HUES48 (cell line): ENCODE results near the gene RAB11FIP5.

Experiments used
- H3K27ac ChIP-seq: one replicate; pipeline ENCODE4 v1.7.0; 2013; ENCODE audit warnings: low read depth, low read length, inconsistent platforms
- H3K27me3 ChIP-seq: 2 replicates; pipeline ENCODE4 v1.6.1; 2013; ENCODE audit warnings: mild to moderate bottlenecking, low read length; ENCODE audit not compliant: control insufficient read depth, insufficient read depth
- H3K36me3 ChIP-seq: 2 replicates; pipeline ENCODE4 v1.6.1; 2013; ENCODE audit warnings: low read length; ENCODE audit not compliant: control insufficient read depth, insufficient read depth
- H3K4me1 ChIP-seq: 2 replicates; pipeline ENCODE4 v1.6.1; 2013; ENCODE audit warnings: mild to moderate bottlenecking, low read length; ENCODE audit not compliant: control insufficient read depth, insufficient read depth
- H3K4me3 ChIP-seq: 2 replicates; pipeline ENCODE4 v1.5.1; 2013; ENCODE audit warnings: mild to moderate bottlenecking, low read depth, low read length
- H3K9ac ChIP-seq: 2 replicates; pipeline ENCODE4 v1.6.1; 2013; ENCODE audit warnings: mild to moderate bottlenecking, low read depth, low read length, moderate library complexity
- H3K9me3 ChIP-seq: 2 replicates; pipeline ENCODE4 v1.6.1; 2013; ENCODE audit warnings: low read length; ENCODE audit not compliant: control insufficient read depth, insufficient read depth

The RAB11FIP5 gene

DNA sequence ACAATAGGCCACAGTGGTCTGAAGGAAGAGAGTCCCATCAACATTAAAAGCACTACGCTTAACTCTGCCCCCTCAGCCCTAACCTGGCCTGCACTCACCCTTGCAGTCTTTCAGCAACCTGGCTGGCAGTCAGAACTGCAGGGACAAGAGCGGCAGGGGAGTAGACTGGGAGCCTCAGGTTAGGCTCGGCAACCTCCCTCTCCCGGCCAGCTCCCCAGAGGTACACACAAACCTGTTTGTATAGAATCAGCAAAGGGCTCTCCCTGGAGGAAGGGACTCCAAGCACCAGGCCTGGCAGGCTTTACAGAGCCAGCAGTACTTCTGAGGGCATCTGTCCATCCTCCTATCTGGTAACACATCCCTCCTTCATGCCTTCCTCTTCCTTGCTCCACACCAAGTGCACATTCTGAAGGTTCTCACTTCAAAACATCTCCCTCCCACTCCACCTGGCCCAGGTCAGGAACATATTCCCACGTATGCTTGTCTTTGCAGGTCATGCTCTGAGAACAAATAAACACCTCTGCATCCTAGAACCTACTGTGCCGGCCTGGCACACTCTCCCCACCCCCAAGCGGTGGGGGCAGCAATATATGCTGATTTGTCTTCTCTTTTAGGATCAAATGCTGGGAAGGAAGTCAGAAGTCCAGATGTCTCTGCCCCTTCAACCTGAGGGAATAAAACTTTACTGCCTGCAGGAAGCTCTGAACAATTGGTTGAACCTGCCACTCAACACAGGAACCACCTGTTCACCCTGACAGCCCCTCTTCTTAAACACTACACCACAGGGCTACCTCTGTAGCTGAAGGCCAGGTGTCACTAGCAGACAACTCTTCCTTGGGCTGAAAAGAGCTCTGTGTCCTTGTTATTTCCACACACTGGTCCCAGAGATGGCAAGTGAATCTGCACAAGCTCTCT lies 28.6 kb downstream of the RAB11FIP5 start:
- H3K9ac ChIP-seq: no peak overlapping the region
- peaks cover 7% of the 10 kb centered on the region; the same call in 1 of the 2 replicates for H3K4me1 ChIP-seq
- no peak overlapping the region for H3K4me3 ChIP-seq
- H3K27me3 ChIP-seq: no peaks in the 10 kb centered on the region
- peaks cover 8% of the 10 kb centered on the region; the same call in 1 of the 2 replicates for H3K36me3 ChIP-seq
- no peak overlapping the region for H3K27ac ChIP-seq
- no peaks in the 10 kb centered on the region for H3K9me3 ChIP-seq

DNA sequence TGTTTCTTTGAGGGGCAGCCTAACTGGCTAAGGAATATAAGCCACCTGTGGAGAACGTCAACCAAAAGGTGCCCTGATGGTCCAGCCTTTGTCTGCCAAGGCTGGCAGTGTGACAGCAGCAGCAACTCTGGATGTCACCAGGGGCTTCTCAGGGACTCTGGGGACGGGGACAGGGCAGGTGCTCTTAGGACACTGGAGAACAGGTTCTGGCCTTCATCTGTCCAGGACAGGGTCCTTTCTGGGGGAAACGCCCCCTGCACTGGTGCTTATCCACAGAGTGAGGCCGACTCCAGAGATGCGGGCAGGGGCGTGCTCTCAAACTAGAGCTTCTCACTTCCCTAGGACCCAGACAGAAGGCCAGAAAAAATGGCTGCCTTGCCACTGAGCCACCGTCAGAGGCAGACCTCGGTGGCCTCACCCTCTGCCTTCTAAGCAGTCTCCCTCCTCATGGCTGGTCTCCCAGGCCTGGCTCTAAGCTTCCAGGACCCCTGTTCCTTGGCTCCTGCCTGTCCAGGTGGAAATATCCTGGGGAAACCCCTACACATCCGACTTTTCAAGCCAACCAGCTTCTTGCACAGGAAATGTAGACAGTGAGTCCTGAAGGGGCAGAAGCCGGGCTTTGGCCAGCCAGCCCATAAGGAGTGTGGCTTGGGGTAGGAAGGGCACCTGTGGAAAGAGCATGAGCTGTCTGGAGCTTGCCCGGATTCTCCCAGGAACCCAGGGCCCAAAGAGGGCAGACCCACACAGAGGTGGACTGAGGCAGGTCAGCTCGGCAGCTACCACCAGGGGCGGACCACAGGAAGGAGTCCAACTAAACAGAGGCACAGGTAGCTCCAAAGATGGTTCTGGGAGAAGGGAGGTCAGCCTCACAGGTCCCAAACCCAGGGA lies 30.0 kb downstream of the RAB11FIP5 start:
- Histone ChIP-seq H3K4me3 (no peak overlapping the region), H3K9me3 (no peaks in the 10 kb centered on the region), H3K27me3 (no peaks in the 10 kb centered on the region), H3K36me3 (peaks cover 6% of the 10 kb centered on the region; the same call in 1 of the 2 replicates), H3K9ac (no peak overlapping the region), H3K4me1 (peaks cover 7% of the 10 kb centered on the region; the same call in 1 of the 2 replicates), H3K27ac (no peak overlapping the region)

DNA sequence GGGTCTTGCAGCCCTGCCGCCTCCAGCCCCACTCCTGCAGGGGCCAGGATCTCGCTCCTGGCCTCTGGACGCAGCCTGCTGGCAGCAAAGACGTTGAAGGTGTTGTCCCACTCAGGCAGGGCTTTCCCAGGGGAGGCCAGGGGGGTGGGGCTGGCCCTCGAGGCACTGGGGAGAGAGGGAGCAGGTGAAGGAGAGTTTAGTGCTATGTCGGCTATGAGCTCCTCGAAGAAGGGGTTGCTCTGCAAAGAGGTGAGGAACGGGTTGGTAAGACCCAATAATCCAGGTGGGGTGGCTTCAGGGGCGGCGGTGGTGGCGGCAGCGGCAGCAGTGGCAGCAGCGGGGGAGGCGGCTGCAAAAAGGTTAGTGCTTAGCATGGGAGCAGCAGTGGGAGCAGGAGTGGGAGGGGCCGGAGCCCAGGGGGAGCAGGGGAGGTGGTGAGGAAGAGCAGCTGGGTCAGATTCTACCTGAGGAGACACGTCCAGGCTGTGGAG lies 31.5 kb downstream of the RAB11FIP5 start:
- H3K4me3 ChIP-seq: no peak overlapping the region
- peaks cover 7% of the 10 kb centered on the region; the same call in 1 of the 2 replicates for H3K4me1 ChIP-seq
- no peak overlapping the region for H3K27ac ChIP-seq
- H3K9me3 ChIP-seq: no peaks in the 10 kb centered on the region
- no peak overlapping the region for H3K9ac ChIP-seq
- H3K36me3 ChIP-seq: no peaks in the 10 kb centered on the region
- no peaks in the 10 kb centered on the region for H3K27me3 ChIP-seq

DNA sequence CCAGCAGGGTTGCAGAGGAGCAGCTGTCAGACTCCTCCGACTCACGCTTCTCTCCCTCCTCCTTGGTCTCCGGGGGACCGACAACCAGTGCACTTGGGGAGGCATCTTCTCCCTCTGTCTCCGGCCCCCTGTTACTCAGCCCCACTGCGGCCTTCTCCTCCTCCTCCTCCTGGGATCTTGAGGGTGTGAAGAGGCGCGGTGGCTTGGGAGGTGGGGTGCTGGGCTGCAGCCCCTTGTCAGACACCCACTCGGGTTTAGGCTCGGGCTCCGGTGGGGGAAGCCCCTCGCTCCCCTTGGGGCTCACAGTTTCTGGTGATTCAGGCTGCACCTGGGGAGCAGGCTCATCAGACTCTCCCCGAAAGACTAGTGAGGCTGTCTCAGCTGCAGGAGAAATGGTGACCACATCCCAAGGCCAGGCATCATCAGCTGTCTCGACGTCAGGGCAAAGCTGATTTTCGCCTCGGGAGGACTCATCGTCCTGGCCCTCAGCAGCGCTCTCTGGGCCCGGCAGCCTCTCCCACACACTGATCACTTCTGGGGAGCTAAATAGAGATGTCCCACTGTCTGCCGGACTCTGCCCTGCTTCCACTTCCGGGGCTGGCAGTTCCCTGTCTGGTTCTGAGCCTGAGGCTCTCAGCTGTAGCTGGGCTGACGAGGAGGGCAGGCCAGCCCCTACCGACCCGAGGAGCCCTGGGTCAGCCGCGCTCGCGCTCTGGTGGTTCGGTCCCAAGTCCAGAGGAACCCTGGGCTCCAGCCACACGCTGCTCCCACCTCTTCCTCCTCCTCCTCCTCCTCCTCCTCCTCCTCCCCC lies 32.2 kb downstream of the RAB11FIP5 start:
- H3K27ac ChIP-seq: no peak overlapping the region
- no peak overlapping the region for H3K9ac ChIP-seq
- H3K9me3 ChIP-seq: no peaks in the 10 kb centered on the region
- no peak overlapping the region for H3K4me3 ChIP-seq
- no peaks in the 10 kb centered on the region for H3K36me3 ChIP-seq
- peaks cover 7% of the 10 kb centered on the region; the same call in 1 of the 2 replicates for H3K4me1 ChIP-seq
- H3K27me3 ChIP-seq: no peaks in the 10 kb centered on the region

DNA sequence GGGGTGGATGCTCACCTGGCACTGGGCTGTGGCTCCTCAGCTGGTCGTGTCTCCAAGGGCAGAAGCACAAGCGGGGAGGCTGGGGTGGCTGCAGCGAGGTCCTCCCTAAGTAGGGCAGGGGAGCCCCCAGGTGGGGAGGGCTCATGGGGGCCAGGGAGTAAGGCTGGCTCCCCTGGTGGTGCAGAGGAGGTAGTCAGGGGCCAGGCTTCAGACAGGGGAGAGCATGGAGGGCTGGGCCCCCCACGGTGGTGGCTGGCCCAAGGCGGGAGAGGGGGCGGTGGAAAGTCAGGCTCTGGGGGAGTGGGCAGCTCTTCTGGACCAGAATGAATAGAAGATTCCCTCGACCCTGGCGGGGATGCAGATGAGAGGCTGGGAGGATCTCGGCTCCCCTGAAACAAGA lies 33.1 kb downstream of the RAB11FIP5 start:
- Histone ChIP-seq H3K27me3 (no peaks in the 10 kb centered on the region), H3K4me1 (peaks cover 7% of the 10 kb centered on the region; the same call in 1 of the 2 replicates), H3K36me3 (no peaks in the 10 kb centered on the region), H3K9me3 (no peaks in the 10 kb centered on the region), H3K9ac (no peak overlapping the region), H3K4me3 (no peak overlapping the region), H3K27ac (no peak overlapping the region)

DNA sequence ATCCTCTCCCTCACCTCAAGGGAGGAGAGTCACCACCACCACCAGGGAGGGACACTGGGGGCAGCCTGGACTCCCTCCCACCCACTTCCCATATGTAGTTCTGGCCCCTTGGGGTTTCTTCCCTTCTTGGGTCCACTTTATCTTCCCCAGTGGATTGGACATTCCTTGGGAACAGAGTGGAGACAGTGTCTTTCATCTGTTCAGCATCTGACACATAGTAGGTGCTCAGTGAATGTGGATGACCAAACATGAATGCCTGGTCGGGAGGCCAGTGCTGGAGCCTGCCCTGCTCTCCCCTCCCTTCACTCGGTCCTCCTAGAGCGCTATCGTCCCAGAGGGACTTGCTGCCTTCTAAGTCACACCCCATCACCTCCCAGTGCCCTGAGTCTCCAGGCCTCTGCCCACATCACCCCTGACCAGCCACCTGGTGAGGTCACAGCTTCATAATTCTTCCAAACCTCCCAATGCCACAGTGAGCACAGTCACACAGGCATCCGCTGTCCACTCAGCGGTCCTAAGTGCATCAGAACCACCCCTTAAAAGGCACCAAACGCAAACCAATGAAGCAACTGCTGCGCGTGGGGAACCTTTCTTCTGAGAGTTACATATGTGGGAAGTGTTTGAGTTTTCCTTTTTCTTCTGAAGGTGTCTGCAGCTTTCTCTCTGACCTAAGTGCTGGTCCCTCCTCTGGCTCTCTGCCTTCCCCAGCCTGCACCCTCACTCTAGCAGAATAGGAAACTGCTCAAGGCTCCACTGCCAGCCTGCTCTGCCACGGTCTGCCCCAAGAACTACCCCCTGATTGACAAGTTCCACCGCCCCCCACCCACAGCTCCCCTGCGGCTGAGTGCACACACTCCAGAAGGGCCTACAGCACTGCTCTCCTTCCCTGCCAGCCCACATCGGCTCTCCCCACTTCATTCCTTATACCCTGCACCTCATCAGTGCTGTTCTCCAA lies 34.0 kb downstream of the RAB11FIP5 start:
- Histone ChIP-seq H3K27me3 (no peaks in the 10 kb centered on the region), H3K36me3 (no peaks in the 10 kb centered on the region), H3K4me3 (no peak overlapping the region), H3K4me1 (peaks cover 7% of the 10 kb centered on the region; the same call in 1 of the 2 replicates), H3K27ac (no peak overlapping the region), H3K9me3 (no peaks in the 10 kb centered on the region), H3K9ac (no peak overlapping the region)

DNA sequence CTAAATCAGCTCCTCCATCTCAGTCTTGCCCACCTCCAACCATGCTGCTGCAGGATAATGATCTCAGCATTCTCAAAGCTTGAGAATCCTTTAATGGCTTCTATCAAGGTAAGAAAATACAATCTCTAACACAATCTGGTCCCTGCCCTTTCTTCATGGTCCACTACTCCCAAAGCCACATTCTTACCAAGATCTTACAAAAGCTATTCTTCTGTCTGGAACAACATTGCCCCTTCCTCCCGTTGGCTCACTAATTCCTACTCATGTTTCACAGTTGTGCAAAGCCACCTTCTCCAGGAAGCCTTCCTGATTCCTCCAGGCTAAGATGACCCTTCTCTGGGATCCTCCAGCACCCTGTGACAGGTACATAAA lies 35.3 kb downstream of the RAB11FIP5 start:
- Histone ChIP-seq H3K4me1 (peaks cover 7% of the 10 kb centered on the region; the same call in 1 of the 2 replicates), H3K36me3 (no peaks in the 10 kb centered on the region), H3K4me3 (no peak overlapping the region), H3K27me3 (no peaks in the 10 kb centered on the region), H3K9ac (no peak overlapping the region), H3K27ac (no peak overlapping the region), H3K9me3 (no peaks in the 10 kb centered on the region)

DNA sequence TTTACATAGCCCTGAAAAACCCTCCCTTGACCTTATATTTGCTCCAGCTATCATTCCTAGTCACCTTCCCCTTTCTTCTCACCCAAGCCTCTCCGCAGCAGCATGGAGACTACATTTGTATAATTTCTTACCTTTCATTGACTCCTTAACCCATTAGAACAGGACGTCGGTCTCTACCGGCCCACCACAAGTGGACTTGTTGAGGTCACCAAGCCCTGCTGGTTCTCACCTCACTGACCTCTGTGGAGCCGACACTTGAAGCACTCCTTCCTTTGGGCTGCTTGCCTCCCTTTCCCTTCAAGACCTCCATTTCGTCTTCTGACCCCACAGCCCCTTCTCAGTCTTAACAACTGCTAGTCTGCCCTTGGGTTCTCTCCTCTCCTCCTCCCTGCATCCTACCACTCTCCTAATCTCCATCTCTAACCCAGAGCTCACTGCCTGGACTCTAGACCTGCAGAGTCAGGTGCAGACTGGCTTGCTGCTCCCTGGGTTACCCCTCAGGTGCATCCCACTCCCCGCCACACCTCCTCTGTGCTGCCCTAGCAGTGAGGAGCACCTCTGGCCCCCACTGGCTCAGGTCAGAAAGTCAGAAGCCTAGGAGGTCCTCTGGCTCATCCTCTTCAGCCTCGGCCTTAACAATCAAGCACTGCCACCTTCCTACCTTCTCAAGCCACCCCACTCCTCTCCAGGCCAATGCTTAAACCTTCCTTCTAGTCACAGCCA lies 35.9 kb downstream of the RAB11FIP5 start:
- Histone ChIP-seq H3K9ac (no peak overlapping the region), H3K4me1 (peaks cover 7% of the 10 kb centered on the region; the same call in 1 of the 2 replicates), H3K36me3 (no peaks in the 10 kb centered on the region), H3K4me3 (no peak overlapping the region), H3K27me3 (no peaks in the 10 kb centered on the region), H3K27ac (no peak overlapping the region), H3K9me3 (no peaks in the 10 kb centered on the region)
